ENCODE measurements around the gene APCDD1L.
"Not testable (repeated sequence)": the region's sequence is repeated elsewhere in the genome, so short reads cannot be mapped to it uniquely, and the experiment has no call there.

Gene APCDD1L

DNA sequence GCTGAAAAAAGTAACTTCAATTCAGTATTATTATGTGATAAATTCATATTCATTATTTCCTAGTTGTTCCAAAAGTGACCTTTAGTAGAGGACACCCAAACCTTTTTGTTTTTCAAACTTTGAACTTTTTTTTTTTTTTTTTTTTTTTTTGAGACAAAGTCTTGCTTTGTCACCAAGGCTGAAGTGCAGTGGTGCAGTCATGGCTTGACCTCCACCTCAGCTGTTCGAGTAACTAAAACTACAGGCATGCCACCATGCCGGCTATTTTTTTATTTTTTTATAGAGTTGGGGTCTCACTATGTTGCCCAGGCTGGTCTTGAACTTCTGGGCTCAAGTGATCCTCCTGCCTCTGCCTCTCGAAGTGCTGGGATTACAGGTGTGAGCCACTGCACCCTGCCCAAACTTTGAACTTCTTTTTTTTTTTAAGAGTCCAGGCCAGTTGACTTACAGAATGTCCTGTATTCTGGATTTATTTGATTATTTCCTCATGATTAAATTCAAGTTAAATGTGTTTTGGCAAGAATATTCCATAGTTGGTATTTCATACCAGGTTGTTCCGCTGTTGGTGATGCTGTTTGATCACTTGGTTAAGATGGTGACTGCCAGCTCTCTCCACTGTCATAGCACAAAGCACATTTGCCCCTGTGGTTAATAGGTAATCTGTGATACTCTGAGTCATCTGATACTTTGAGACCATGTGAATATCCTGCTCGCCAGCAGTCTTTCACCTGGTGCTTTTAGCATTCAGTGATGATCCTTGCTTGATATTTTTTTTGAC lies 78.1 kb downstream of the APCDD1L start:
- DNase-seq: no peak

DNA sequence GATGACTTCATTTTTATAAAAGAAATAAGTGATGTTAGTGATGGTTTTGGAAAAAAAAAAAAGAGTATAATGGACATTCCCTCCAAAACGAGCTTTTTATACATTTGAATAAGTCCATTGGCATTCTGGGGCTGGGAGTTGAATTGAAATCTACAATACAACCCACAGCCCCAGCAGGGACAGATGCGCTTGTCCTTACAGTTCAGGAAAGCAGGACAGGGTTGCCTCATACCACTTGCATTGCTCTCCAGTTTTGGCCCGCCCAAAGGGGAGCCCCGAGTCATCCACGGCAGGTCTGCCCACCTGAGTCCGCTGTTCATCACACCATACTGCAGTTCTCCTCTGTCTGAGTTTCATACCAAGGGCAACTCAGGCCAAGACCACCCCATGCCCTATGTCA lies 80.0 kb downstream of the APCDD1L start:
- no peak for DNase-seq

- DNase-seq: no peak
Measured at GRCh38 chr20:58434326-58434725, 80.9 kb downstream of the APCDD1L start.

DNA sequence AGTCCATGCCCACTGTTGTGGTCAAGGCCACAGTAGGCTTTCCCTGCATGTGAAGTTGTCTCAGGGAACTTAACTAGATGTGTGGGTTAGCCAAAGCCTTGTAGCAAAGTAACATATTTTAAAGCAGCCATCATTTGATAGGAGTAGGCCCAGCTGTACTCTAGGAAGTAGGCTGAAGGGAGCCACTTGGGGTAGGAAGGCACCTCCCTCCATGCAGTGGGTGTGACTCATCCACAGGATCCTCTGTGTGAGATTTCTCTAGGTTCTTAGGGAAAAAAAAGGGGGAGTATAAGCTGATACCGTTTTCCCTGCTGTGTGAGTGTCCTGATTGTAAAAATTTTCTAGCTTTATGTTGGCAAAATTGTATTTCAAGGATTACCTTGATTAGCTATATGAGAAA lies 81.4 kb downstream of the APCDD1L start:
- DNase-seq: peak in 1 of 2 donors; percentile 22

DNA sequence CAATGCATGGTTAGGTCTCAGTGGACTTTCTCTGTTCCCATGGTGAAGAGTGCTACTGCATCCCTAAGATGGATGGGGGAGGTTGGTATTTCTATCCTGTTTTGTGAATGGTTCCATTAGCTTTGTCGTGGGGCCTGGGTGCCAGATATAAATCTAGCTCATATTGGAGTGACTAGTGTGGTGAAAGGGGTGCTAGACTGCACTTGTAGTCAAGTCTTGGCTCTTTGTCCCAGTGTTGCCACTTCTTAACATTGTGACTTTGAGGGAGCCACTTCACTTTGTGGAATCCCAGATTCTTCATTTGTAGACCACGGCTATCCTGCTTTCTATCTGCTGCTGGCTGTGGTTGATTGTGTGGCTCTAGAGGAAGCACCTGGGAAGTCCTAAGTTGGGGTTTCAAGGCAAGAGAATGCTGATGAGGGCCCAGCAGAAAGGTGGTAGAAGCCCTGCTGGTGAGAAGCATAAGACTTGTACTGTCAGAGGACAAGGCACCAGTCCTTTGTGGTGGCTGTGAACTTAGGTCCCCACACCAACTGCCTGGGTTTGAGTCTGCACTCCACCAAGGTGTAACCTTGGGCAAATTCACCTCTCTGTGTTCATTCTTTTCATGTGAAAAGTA lies 82.1 kb downstream of the APCDD1L start:
- DNase-seq: no peak

DNA sequence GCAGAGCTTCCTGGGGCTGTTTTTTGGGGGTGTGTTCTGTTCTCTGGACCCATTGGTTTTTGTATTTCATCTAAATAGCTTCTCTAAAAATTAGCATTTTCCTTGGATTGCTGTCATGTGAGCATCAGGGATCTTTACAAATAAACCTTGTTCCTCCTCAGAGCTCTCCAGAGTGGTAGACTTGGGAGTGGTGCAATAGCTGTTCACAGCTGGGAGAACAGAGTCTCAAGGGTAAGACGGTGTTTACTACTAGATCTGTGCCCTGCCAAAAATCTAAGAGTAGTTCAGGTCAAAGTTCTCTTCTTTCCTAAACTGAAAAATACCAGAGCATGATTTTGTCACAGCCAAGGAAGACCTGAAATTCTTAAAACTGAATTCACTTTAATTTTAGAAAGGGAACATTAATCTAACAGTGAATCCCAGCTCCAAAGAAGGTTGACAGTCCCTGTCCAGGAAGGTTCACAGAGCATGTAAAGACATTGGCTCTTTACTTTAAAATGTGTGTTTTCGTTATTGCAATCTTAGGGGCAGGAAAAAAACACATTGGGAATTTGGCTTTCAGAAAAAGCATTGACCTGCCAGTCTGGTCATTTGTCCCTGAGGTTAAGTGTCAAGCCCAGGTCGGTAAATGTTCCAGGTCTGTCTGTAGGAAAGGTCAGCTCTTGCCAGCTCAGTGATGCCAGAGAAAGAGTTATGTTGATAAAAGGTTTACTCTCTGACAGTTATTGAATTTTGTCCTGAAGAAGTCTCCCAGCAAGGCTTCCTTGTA lies 82.8 kb downstream of the APCDD1L start:
- DNase-seq: peak; percentile 56 to 59

GRCh38 chr20:58431134-58431533 lies 84.1 kb downstream of the APCDD1L start:
- DNase-seq: no peak

GRCh38 chr20:58429303-58429702 lies 85.9 kb downstream of the APCDD1L start:
- DNase-seq: no peak

GRCh38 chr20:58428364-58428763 lies 86.8 kb downstream of the APCDD1L start:
- no peak for DNase-seq

GRCh38 chr20:58427571-58427970 lies 87.6 kb downstream of the APCDD1L start:
- not testable (repeated sequence) for DNase-seq

- no peak for DNase-seq
Measured at GRCh38 chr20:58424218-58424969, 90.8 kb downstream of the APCDD1L start.

GRCh38 chr20:58421497-58421850 lies 93.7 kb downstream of the APCDD1L start:
- no peak for DNase-seq

- DNase-seq: no peak
Measured at GRCh38 chr20:58420798-58421496, 94.3 kb downstream of the APCDD1L start.

GRCh38 chr20:58418949-58419748 lies 96.0 kb downstream of the APCDD1L start:
- no peak for DNase-seq

GRCh38 chr20:58417438-58417837 lies 97.8 kb downstream of the APCDD1L start:
- no peak for DNase-seq

DNA sequence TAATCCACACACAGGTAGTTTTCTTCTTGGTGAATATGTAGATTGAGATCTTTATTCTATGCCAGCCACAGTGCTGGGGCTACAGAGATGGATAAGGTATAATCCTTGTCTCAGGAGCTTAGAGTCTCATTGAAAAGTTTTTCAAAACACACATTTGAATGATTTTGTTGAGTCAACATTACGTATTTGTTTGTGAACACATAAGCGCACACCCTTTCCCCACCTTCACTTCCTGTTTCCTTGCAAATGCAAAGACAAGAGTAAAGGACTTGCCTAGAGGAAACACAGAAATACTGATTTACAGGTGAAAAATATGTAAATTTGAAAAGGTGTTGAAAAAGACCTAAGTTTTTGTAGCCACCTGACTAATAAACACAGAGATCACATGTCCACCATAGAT lies 98.4 kb downstream of the APCDD1L start:
- DNase-seq: no peak

- DNase-seq: no peak
Measured at GRCh38 chr20:58416057-58416456, 99.1 kb downstream of the APCDD1L start.

GRCh38 chr20:58414786-58415185 lies 100.4 kb downstream of the APCDD1L start:
- not testable (repeated sequence) for DNase-seq

GRCh38 chr20:58414216-58414615 lies 101.0 kb downstream of the APCDD1L start:
- DNase-seq: not testable (repeated sequence)
